ENCODE measurements around the gene KRTAP23-1. TPM values are rescaled to one million over a fixed set of nuclear protein-coding genes. Genes with fewer than 3 reads are reported as not detected.

KRTAP23-1 gene
- polyA plus RNA-seq (ENCODE audit: insufficient read length): not detected
- long read RNA-seq, donor 1: 0 reads
- long read RNA-seq, donor 2: 0 reads
- long read RNA-seq, donor 3: 0 reads
- long read RNA-seq, donor 4: 0 reads
- long read RNA-seq, donor 5: 0 reads
- long read RNA-seq, donor 6: 0 reads
- long read RNA-seq, donor 7: 0 reads
- long read RNA-seq, donor 8: 0 reads

DNA sequence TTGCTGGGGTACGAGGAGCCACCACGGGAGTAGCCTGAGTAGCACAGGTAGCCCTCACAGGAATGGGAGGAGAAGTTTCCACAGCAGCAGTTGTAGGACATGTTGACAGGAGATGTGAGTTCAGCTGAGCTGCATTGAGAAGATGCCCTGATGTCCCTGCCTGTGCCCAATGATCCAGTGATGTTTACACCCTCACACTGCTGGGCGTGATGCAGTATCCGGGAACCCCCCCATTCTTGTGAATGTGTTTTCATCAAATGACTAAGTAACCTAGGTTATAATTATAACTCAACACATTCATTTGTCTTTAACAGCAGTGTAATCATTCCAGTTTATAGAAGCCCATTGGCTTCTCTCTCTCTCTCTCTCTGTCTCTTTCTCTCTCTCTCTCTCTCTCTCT is at the start of gene KRTAP23-1:
KRTAP23-1 (minus strand) TSS at position 101 of the 400 bp plus-strand sequence; CDS start at position 101, 0 bp downstream.
- no peak for DNase-seq

- DNase-seq: no peak
These were observed 47.3 kb upstream of the KRTAP23-1 start, which contains the start of gene KRTAP13-1 for GRCh38 chr21:30395731-30396130. Gene KRTAP13-1 (plus strand): TSS chr21:30396031. CDS start chr21:30396087, 56 bp downstream.

- DNase-seq: no peak
These were observed 43.2 kb upstream of the KRTAP23-1 start for GRCh38 chr21:30391492-30392025.

- DNase-seq: no peak
These were observed 33.8 kb upstream of the KRTAP23-1 start for GRCh38 chr21:30382201-30382600.

DNA sequence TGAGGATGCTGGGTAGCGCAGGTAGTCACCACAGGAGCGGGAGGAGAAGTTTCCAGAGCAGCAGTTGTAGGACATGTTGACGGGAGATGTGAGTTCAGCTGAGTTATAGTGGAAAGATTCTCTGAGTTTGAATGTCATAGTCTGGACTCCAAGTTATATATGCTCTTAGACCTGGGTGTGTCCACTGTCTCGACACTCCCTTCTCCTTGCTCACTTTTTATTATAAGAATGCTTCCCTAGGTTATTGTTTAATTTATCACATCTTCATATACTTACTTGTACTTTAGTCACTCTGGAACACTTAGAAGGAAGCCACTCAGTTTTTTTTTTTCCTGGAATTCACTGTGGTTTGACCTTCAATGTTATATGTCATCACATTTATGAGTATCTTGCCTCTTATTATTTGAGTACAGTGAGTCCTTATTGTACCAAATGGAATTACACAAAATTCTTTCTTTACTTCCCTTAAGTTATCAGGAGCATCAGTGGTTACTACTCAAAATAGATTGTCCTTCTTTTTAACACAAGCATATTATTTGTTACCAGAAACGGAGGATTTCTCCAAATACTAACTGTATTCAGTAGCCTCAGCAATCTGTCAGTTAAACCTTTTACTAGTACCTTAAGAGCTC is 23.8 kb upstream of the KRTAP23-1 start, which contains the start of gene KRTAP13-2:
KRTAP13-2 (minus strand) TSS at position 133 of the 632 bp plus-strand sequence; CDS start at position 75, 58 bp downstream.
- no peak for DNase-seq

- no peak for DNase-seq
These were observed 7.5 kb upstream of the KRTAP23-1 start for GRCh38 chr21:30355906-30356305.

GRCh38 chr21:30354308-30355005 is 6.1 kb upstream of the KRTAP23-1 start:
- no peak for DNase-seq

GRCh38 chr21:30351534-30351933 is 3.1 kb upstream of the KRTAP23-1 start:
- no peak for DNase-seq

DNA sequence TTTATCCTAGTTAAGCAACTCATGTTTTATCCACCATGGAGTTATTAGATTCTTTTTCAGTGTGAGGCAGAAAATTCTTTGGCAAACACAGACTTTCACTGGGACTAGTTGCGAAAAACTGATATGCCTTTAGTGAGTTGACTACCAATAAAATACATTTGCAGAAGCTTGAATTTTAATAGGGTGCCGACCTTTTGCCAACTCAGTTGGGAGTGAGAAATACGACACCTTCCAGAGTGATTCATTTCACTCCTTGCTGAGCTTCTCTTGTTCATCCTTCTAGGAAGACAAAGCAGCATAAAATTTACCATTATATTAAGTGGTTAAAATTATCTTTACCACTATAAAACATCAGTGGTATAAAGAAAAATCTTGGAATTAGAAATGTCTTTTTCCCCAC is 1.2 kb upstream of the KRTAP23-1 start:
- DNase-seq: no peak

- no peak for DNase-seq
These were observed 3.4 kb downstream of the KRTAP23-1 start for GRCh38 chr21:30345014-30345413.

GRCh38 chr21:30340714-30341573 is 7.5 kb downstream of the KRTAP23-1 start:
- peak; percentile 44 for DNase-seq

DNA sequence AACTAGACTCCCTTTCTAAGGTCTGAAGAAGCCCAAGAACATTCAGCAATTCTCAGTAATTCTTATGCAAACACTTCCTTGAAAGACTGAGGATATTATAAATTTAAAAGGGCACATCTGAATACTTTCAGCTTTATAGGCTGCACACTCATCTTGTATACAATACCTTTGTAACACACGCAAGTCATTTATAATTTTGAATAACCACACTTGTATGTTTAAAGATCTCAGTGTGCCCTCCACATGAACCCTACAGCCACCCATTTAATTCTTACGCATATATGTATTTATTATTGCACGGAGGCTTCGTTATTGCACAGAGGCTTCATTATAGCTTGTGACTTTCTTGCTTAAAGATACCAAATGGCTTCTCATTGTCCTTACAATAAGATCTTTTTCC is 9.7 kb downstream of the KRTAP23-1 start:
- DNase-seq: no peak

GRCh38 chr21:30337772-30338171 is 10.6 kb downstream of the KRTAP23-1 start:
- no peak for DNase-seq

GRCh38 chr21:30337276-30337744 is 11.1 kb downstream of the KRTAP23-1 start, which contains the start of gene KRTAP27-1:
Gene KRTAP27-1 (minus strand): TSS chr21:30337694. CDS start chr21:30337668, 26 bp downstream.
- DNase-seq: no peak

DNA sequence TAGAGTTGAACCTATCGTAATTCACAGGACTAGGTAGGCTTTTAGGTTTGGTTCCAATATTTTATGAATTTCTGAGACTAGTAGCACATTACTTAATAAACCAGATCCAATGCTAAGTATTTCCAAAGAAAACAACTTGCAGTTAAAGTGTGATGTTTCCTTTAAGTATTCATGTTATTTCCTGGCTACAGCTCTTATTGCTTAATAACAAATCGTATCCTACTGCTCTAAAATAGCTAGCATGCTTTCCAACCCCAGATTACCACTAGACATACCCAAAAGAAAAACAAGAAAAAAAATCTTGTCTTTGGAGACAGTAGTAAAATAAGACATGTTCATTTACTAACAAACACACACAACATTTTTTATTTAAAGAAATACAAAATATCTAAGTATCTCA is 11.8 kb downstream of the KRTAP23-1 start:
- DNase-seq: no peak

- DNase-seq: no peak
These were observed 14.7 kb downstream of the KRTAP23-1 start for GRCh38 chr21:30333736-30334135.

GRCh38 chr21:30332681-30333080 is 15.7 kb downstream of the KRTAP23-1 start:
- no peak for DNase-seq

- DNase-seq: no peak
These were observed 19.1 kb downstream of the KRTAP23-1 start for GRCh38 chr21:30329203-30329875.

DNA sequence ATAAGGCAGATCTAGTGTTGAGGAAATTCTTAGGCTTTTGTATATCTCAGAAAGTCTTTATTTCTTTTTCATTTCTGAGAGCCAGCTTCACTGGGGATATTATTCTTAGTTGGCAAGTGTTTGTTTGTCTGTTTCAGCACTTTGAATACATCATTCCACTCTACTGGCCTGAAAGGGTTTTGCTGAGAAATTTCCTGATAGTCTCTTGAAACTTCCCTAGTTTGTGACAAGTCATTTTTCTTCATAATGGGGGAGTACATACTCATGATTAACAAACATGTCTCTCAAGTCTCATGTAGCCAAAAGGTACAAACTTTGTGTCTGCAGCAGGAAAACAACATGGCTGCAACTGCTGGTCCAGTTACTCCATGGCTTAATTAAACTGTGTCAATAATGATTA is 22.0 kb downstream of the KRTAP23-1 start:
- DNase-seq: no peak

- no peak for DNase-seq
These were observed 28.2 kb downstream of the KRTAP23-1 start, which contains the start of gene KRTAP26-1 for GRCh38 chr21:30320215-30320614. Gene KRTAP26-1 (minus strand): TSS chr21:30320315. CDS start chr21:30320035, 280 bp downstream.

DNA sequence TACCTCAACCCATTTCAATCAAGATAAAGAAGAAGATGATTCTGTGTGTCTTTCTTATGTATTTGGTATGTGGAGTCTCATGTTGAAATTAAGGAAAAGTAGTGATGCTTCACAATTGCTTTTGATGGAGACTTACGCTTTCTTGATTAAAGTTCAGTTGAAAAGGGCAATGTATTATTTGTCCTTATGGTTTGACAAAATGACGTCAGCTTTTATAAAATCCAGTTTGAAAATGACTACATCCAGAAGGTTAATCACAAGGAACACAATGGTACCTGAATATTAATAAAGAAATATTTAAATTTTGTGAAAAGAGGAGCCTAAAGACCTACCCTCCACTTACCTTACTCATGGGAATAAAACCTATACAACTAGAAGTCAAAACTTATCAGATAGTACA is 32.7 kb downstream of the KRTAP23-1 start:
- no peak for DNase-seq
